Measurements from ENCODE around the gene MEIS2. TPM values are rescaled to one million over a fixed set of nuclear protein-coding genes. Genes with fewer than 3 reads are reported as not detected.

The MEIS2 gene
- total and polyA plus RNA-seq, 8 donors = 14.1 to 44.5 (median 36.3) TPM

DNA sequence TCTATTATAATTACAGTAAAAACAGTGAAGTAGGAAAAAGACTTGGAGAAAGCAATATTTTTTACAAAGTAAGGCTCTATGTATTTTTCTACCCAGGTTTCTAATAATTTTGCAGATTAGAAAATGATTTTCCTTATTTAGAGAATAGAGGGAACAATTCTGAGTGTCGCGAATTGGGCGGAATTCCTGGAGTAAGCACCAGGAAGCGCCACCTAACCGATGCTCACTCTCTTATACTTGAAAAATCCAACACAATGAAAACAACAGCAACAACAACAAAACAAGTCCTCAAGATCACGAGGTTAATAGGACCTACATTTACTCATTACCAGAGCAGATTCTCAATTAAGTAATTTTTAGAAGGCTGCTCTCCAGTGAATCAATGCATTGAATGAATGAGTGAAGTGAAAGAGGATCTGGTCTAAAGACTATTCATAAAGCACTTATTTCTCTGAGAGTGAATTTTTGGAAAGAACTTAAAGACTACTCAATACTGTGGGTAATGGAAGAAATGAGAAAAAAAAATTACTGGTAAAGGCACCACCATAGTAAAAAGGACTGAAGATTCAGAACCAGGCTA is 158.0 kb downstream of the MEIS2 start:
- Histone ChIP-seq H3K27ac (no peak overlapping the region), H3K4me3 (no peak overlapping the region), H3K9me3 (no peaks in the 10 kb centered on the region), H3K27me3 (no peaks in the 10 kb centered on the region), H3K4me1 (no peaks in the 10 kb centered on the region), H3K36me3 (no peaks in the 10 kb centered on the region)
- intact Hi-C loops (cut with DNase I) = loop anchor here in 1 of 2 donors (10.0 kb wide), 1 partner anchor 72 kb away; no protein-coding TSS in a partner anchor
- TF ChIP-seq, protein P1, sequence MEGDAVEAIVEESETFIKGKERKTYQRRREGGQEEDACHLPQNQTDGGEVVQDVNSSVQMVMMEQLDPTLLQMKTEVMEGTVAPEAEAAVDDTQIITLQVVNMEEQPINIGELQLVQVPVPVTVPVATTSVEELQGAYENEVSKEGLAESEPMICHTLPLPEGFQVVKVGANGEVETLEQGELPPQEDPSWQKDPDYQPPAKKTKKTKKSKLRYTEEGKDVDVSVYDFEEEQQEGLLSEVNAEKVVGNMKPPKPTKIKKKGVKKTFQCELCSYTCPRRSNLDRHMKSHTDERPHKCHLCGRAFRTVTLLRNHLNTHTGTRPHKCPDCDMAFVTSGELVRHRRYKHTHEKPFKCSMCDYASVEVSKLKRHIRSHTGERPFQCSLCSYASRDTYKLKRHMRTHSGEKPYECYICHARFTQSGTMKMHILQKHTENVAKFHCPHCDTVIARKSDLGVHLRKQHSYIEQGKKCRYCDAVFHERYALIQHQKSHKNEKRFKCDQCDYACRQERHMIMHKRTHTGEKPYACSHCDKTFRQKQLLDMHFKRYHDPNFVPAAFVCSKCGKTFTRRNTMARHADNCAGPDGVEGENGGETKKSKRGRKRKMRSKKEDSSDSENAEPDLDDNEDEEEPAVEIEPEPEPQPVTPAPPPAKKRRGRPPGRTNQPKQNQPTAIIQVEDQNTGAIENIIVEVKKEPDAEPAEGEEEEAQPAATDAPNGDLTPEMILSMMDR (IDR thresholded peaks at IDR 0.05) = no peak
- no peak for ATAC-seq
- no peak for DNase-seq

DNA sequence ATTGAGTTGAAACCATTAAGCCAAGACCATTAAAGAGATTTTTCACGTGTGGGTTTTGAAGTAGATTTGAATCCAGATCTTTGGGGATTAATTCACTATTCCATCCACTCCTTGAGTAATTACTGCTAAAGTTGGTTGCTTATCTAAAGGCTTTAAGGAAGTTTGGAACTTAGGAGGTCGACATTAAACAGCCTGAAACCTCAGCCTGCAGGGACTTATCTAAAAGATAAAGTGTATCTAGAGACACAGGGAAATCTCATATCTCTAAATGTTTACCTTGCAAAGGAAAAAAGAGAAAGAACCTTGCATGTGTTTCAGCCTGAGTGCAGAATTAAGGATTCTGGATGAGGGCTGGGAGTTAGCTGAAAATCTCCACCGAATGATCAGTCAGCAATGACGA is 158.6 kb downstream of the MEIS2 start:
- DNase-seq = no peak
- TF ChIP-seq, protein P1 (IDR thresholded peaks at IDR 0.05) = no peak
- Histone ChIP-seq H3K27ac (no peak overlapping the region), H3K27me3 (no peaks in the 10 kb centered on the region), H3K4me3 (no peak overlapping the region), H3K4me1 (no peaks in the 10 kb centered on the region), H3K9me3 (no peaks in the 10 kb centered on the region), H3K36me3 (no peaks in the 10 kb centered on the region)
- intact Hi-C loops (cut with DNase I) = loop anchor here in 1 of 2 donors (10.0 kb wide), 1 partner anchor 73 kb away; no protein-coding TSS in a partner anchor
- ATAC-seq = no peak

DNA sequence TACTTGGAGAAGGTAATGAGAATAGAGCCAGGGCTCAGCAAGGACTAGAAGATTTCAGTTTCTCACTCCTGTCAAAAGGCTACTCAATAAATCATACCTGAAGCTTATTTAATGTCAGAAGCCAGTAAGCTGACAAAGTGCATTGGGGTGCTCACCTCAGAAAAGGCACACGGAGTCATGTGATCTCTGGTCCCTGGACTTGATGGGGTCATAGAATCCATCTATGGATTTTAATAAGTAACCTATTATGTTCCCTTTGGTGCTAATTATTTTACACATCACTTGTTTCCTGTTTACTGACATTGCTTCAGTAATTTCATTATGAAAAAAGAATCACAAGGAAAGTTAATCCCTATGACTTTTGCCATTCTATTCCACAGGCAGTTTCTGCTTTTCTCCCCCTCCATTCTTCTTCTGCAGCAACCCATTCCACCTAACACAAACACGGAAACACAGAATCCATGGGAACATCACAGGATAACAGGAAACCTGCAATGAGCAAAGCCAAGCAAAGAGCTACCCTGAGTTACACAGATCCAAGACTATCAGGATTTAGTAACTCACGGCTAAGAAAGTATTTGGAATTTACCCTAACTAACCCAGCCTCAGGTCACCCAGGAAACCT is 159.6 kb downstream of the MEIS2 start:
- no peaks in the 10 kb centered on the region for H3K27me3 ChIP-seq
- H3K27ac ChIP-seq = no peak overlapping the region
- DNase-seq = no peak
- H3K9me3 ChIP-seq = no peaks in the 10 kb centered on the region
- no peaks in the 10 kb centered on the region for H3K36me3 ChIP-seq
- intact Hi-C loops (cut with DNase I) = loop anchor here in 1 of 2 donors (10.0 kb wide), 1 partner anchor 74 kb away; no protein-coding TSS in a partner anchor
- ATAC-seq = no peak
- TF ChIP-seq, protein P1 (IDR thresholded peaks at IDR 0.05) = no peak
- H3K4me1 ChIP-seq = no peaks in the 10 kb centered on the region
- H3K4me3 ChIP-seq = no peak overlapping the region

DNA sequence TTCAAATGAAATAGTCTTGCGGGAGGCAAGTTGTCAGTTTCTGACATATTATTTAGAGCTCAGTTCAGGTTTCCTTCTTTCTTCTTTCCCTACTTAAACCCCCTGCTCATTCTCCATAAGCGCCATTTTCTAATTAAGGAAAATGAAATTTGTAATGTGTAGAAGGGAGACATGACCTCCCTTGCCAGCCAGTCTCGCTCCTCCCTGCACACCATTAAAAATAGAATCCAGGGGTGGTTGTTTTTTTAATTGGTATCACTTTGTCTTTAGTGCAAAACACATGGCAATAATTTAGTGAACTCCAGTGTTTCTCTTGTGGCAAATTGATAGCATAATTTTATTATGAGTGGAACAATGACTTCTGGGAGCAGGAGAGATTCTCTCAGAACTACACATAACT is 160.1 kb downstream of the MEIS2 start:
- H3K4me1 ChIP-seq = no peaks in the 10 kb centered on the region
- intact Hi-C loops (cut with DNase I) = loop anchor here in 1 of 2 donors (10.0 kb wide), 1 partner anchor 75 kb away; no protein-coding TSS in a partner anchor
- TF ChIP-seq, protein P1 (IDR thresholded peaks at IDR 0.05) = no peak
- no peaks in the 10 kb centered on the region for H3K36me3 ChIP-seq
- DNase-seq (no peak), ATAC-seq (no peak)
- H3K27ac ChIP-seq = no peak overlapping the region
- no peaks in the 10 kb centered on the region for H3K9me3 ChIP-seq
- H3K27me3 ChIP-seq = no peaks in the 10 kb centered on the region
- no peak overlapping the region for H3K4me3 ChIP-seq

DNA sequence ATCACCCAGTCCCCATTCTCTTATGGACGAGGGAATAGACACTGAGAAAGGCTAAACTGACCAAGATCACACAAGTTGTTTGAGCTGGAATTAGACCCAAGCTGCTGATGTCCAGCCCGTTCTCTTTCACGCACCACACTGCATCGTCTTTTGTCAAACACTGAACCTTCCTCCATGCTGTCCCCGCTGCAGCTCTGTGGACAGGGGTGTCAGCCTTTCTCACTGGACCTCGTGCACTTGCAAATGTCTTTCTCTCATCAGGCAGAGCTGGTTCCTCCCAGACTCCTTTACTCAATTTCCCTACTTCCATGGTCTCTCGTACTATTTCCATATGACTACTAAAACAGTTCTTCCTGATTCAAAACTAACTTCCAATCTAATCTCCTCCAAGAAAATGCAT is 161.6 kb downstream of the MEIS2 start:
- intact Hi-C loops (cut with DNase I) = no loop called here
- no peak overlapping the region for H3K4me3 ChIP-seq
- H3K4me1 ChIP-seq = no peaks in the 10 kb centered on the region
- DNase-seq = no peak
- H3K27ac ChIP-seq = no peak overlapping the region
- no peaks in the 10 kb centered on the region for H3K36me3 ChIP-seq
- no peaks in the 10 kb centered on the region for H3K9me3 ChIP-seq
- TF ChIP-seq, protein P1 (IDR thresholded peaks at IDR 0.05) = no peak
- no peak for ATAC-seq
- no peaks in the 10 kb centered on the region for H3K27me3 ChIP-seq
